ENCODE data around the gene CASZ1. TPM values are rescaled to one million over a fixed set of nuclear protein-coding genes. Genes with fewer than 3 reads are reported as not detected.

CASZ1 gene
- total RNA-seq, 4 donors from 2014 or later = 140 to 210 (median 169) TPM

- intact Hi-C loops (cut with DNase I; ENCODE audit: low total_unique reads) = no loop called here
- H3K4me3 ChIP-seq (ENCODE audit: low read depth, poor library complexity, severe bottlenecking) = no peak overlapping the region
- no peak for TF ChIP-seq POLR2A (IDR thresholded peaks at IDR 0.05)
- TF ChIP-seq CTCF (IDR thresholded peaks at IDR 0.05) = no peak
- WGBS, 2 donors = 81 to 91% methylated on average over 9 of the region's 9 CpGs
- DNase-seq (ENCODE audit: low spot score in 2 of 2) = peak in 1 of 2 donors; percentile 80
Measured at GRCh38 chr1:10625076-10625475, 171.4 kb downstream of the CASZ1 start.

- H3K4me3 ChIP-seq (ENCODE audit: low read depth, poor library complexity, severe bottlenecking) = no peak overlapping the region
- WGBS, 2 donors = 97 to 98% methylated on average over 24 to 26 of the region's 26 CpGs
- TF ChIP-seq POLR2A (IDR thresholded peaks at IDR 0.05) = no peak
- no peak for TF ChIP-seq CTCF (IDR thresholded peaks at IDR 0.05)
- intact Hi-C loops (cut with DNase I; ENCODE audit: low total_unique reads) = no loop called here
- peak in 1 of 2 donors; percentile 80 for DNase-seq (ENCODE audit: low spot score in 2 of 2)
Measured at GRCh38 chr1:10624256-10625050, 172.0 kb downstream of the CASZ1 start.

GRCh38 chr1:10623686-10624145 is 172.7 kb downstream of the CASZ1 start:
- TF ChIP-seq POLR2A (IDR thresholded peaks at IDR 0.05) = no peak
- TF ChIP-seq CTCF (IDR thresholded peaks at IDR 0.05) = no peak
- DNase-seq (ENCODE audit: low spot score in 2 of 2) = peak in 1 of 2 donors; percentile 68
- 94 to 95% methylated on average over 12 of the region's 12 CpGs for WGBS, 2 donors
- intact Hi-C loops (cut with DNase I; ENCODE audit: low total_unique reads) = no loop called here
- H3K4me3 ChIP-seq (ENCODE audit: low read depth, poor library complexity, severe bottlenecking) = no peak overlapping the region

GRCh38 chr1:10622910-10623685 is 173.3 kb downstream of the CASZ1 start:
- 96% methylated on average over 24 of the region's 24 CpGs for WGBS, 2 donors
- peak in 1 of 2 donors; percentile 54 for DNase-seq (ENCODE audit: low spot score in 2 of 2)
- H3K4me3 ChIP-seq (ENCODE audit: low read depth, poor library complexity, severe bottlenecking) = no peak overlapping the region
- no peak for TF ChIP-seq CTCF (IDR thresholded peaks at IDR 0.05)
- TF ChIP-seq POLR2A (IDR thresholded peaks at IDR 0.05) = no peak
- intact Hi-C loops (cut with DNase I; ENCODE audit: low total_unique reads) = no loop called here

GRCh38 chr1:10621906-10622305 is 174.5 kb downstream of the CASZ1 start:
- WGBS, 2 donors = 66 to 67% methylated on average over 9 of the region's 9 CpGs
- DNase-seq (ENCODE audit: low spot score in 2 of 2) = peak in 1 of 2 donors; percentile 75
- intact Hi-C loops (cut with DNase I; ENCODE audit: low total_unique reads) = no loop called here
- no peak overlapping the region for H3K4me3 ChIP-seq (ENCODE audit: low read depth, poor library complexity, severe bottlenecking)
- no peak for TF ChIP-seq POLR2A (IDR thresholded peaks at IDR 0.05)
- TF ChIP-seq CTCF (IDR thresholded peaks at IDR 0.05) = no peak

Measured in lower leg skin (tissue), 4 donors.